ENCODE data around the gene PLK1. TPM values are rescaled to one million over a fixed set of nuclear protein-coding genes. Genes with fewer than 3 reads are reported as not detected.

The PLK1 gene
- total and polyA plus RNA-seq, 7 donors = 0.43 to 0.98 (median 0.73) TPM

GRCh38 chr16:23683487-23683886 lies 4.8 kb downstream of the PLK1 start:
- ATAC-seq = no peak
- Histone ChIP-seq H3K9me3 (no peaks in the 10 kb centered on the region), H3K4me3 (no peak overlapping the region), H3K27me3 (ENCODE audit: insufficient read depth in 3 of 3, low read length in 2 of 3) (no peaks in the 10 kb centered on the region), H3K27ac (no peak overlapping the region), H3K36me3 (ENCODE audit: insufficient read depth in 1 of 2, low read depth in 1 of 2) (peaks cover 2 to 74% of the 10 kb centered on the region in 2 donors), H3K4me1 (no peaks in the 10 kb centered on the region)
- WGBS, 3 donors = 86 to 100% (median 91%) methylated on average over 3 of the region's 3 CpGs
- intact Hi-C loops (cut with DNase I) = loop anchor here in 1 of 2 donors (10.0 kb wide), 1 partner anchor 821 kb away; no protein-coding TSS in a partner anchor
- DNase-seq = no peak
- no peak for TF ChIP-seq CTCF (IDR thresholded peaks at IDR 0.05)

- no peaks in the 10 kb centered on the region for H3K4me1 ChIP-seq
- peaks cover 7 to 77% of the 10 kb centered on the region in 2 donors for H3K36me3 ChIP-seq (ENCODE audit: insufficient read depth in 1 of 2, low read depth in 1 of 2)
- no peak overlapping the region for H3K27ac ChIP-seq
- 84 to 93% (median 90%) methylated on average over 16 of the region's 16 CpGs for WGBS, 3 donors
- DNase-seq (no peak), ATAC-seq (no peak)
- intact Hi-C loops (cut with DNase I) = loop anchor here in 1 of 2 donors (10.0 kb wide), 1 partner anchor 818 kb away; no protein-coding TSS in a partner anchor
- TF ChIP-seq CTCF (IDR thresholded peaks at IDR 0.05) = no peak
- no peaks in the 10 kb centered on the region for H3K27me3 ChIP-seq (ENCODE audit: insufficient read depth in 3 of 3, low read length in 2 of 3)
- no peak overlapping the region for H3K4me3 ChIP-seq
- no peaks in the 10 kb centered on the region for H3K9me3 ChIP-seq
Measured at GRCh38 chr16:23687034-23687808, 8.5 kb downstream of the PLK1 start.

- H3K27ac ChIP-seq = no peak overlapping the region
- DNase-seq (no peak), ATAC-seq (no peak)
- peaks cover 7 to 60% of the 10 kb centered on the region in 2 donors for H3K36me3 ChIP-seq (ENCODE audit: insufficient read depth in 1 of 2, low read depth in 1 of 2)
- no peak for TF ChIP-seq CTCF (IDR thresholded peaks at IDR 0.05)
- WGBS, 3 donors = 96 to 98% (median 97%) methylated on average over 36 of the region's 36 CpGs
- no peaks in the 10 kb centered on the region for H3K4me1 ChIP-seq
- H3K27me3 ChIP-seq (ENCODE audit: insufficient read depth in 3 of 3, low read length in 2 of 3) = no peaks in the 10 kb centered on the region
- no peak overlapping the region for H3K4me3 ChIP-seq
- H3K9me3 ChIP-seq = no peaks in the 10 kb centered on the region
- intact Hi-C loops (cut with DNase I) = loop anchor here in 1 of 2 donors (10.0 kb wide), 1 partner anchor 815 kb away; no protein-coding TSS in a partner anchor
Measured at GRCh38 chr16:23689442-23690187, 10.9 kb downstream of the PLK1 start.

- intact Hi-C loops (cut with DNase I) = no loop called here
- Histone ChIP-seq H3K36me3 (ENCODE audit: insufficient read depth in 1 of 2, low read depth in 1 of 2) (peaks cover 7 to 51% of the 10 kb centered on the region in 2 donors), H3K27ac (no peak overlapping the region), H3K4me3 (no peak overlapping the region), H3K27me3 (ENCODE audit: insufficient read depth in 3 of 3, low read length in 2 of 3) (no peaks in the 10 kb centered on the region), H3K9me3 (no peaks in the 10 kb centered on the region), H3K4me1 (no peaks in the 10 kb centered on the region)
- DNase-seq (no peak), ATAC-seq (no peak)
- no peak for TF ChIP-seq CTCF (IDR thresholded peaks at IDR 0.05)
- 80 to 87% (median 83%) methylated on average over 25 of the region's 25 CpGs for WGBS, 3 donors
Measured at GRCh38 chr16:23690771-23691482, 12.2 kb downstream of the PLK1 start.

All from psoas muscle (tissue), 8 donors.